Activated CD8-positive, alpha-beta memory T cell treated with anti-CD3 and anti-CD28 coated beads, Interleukin-2, amount 10 ng/mL, durations not matched to agents 7 days and 5 days (primary cell): ENCODE measurements around the gene ARHGEF6. TPM values are rescaled to one million over a fixed set of nuclear protein-coding genes. Genes with fewer than 3 reads are reported as not detected.
"Not testable (repeated sequence)": the region's sequence is repeated elsewhere in the genome, so short reads cannot be mapped to it uniquely, and the experiment has no call there.

ENCODE experiments used
- ATAC-seq: fragments of 150-1000 bp; cut with Tn5 transposase; one replicate; pipeline ENCODE4 v1.10.0; 2021; ENCODE audit warnings: moderate library complexity
- CTCF ChIA-PET: fragments of 350-600 bp; sonication (Branson Sonifier 250); formaldehyde crosslinking; loops from one replicate; lab custom pipeline; 2021; ENCODE audit warnings: antibody characterized with exemption; lab: Charles Lee
- DNase-seq: peaks from one replicate; pipeline ENCODE4 v3.0.0-alpha.2; 2020
- H3K27ac Mint-ChIP-seq: one replicate; pipeline ENCODE4 v1.8.0; 2021; ENCODE audit warnings: mild to moderate bottlenecking, mixed read lengths
- H3K27me3 Mint-ChIP-seq: one replicate; pipeline ENCODE4 v1.8.0; 2021; ENCODE audit warnings: mixed read lengths
- H3K36me3 Mint-ChIP-seq: one replicate; pipeline ENCODE4 v1.8.0; 2021; ENCODE audit warnings: mild to moderate bottlenecking, mixed read lengths
- H3K4me1 Mint-ChIP-seq: one replicate; pipeline ENCODE4 v1.8.0; 2021; ENCODE audit warnings: mixed read lengths
- H3K4me3 Mint-ChIP-seq: one replicate; pipeline ENCODE4 v1.8.0; 2021; ENCODE audit warnings: mild to moderate bottlenecking, moderate library complexity, mixed read lengths
- H3K9me3 Mint-ChIP-seq: one replicate; pipeline ENCODE4 v1.8.0; 2022; ENCODE audit warnings: low read depth, mixed read lengths
- total RNA-seq, 2 experiments: library from RNA; stranded (reverse); gene quantifications; one replicate each; pipeline ENCODE4 v1.2.3, GENCODE V29; 2021

Gene ARHGEF6
- total RNA-seq, 2 experiments from 2014 or later: 108 to 126 TPM

DNA sequence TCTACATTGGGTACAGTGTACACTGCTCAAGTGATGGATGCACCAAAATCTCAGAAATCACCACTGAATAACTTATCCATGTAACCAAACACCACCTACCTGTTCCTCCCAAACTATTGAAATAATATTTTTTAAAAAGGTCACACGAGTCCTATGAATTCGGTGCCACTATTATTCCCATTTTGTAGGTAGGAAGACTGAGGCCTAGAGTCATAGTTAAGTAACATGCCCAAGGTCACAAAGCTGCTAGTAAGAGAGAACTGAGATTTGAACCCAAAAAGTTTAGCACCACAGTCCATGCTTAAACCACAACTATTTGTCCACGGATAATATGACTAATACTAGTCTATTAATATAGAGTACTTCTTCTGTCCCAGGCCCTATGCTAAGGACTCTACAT lies 2.7 kb downstream of the ARHGEF6 start:
- CTCF ChIA-PET: interaction anchor here (1.4 kb wide), 1 partner anchor 11 kb away, joined by 7 read pairs; no protein-coding TSS in a partner anchor
- no peaks in the 10 kb centered on the region for H3K9me3 Mint-ChIP-seq
- H3K27ac Mint-ChIP-seq: peak overlapping the region; percentile 93

DNA sequence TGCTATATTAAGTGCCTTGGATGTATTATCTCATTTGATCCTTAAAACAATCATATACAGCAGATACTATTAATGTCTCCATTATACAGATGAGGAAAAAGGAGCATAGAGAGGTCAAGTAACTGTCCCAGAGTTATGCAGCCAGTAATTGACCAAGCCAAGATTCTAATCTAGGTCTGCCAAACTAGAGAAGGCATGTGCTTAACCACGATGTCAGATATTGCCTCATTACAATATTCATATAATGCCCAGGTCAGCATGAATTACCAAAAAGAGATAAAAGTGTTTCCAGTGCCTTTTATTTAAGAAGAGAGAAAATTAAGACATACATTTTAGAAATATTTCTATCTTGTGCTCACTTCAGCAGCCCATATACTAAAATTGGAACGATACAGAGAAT lies 7.1 kb downstream of the ARHGEF6 start:
- DNase-seq: no peak
- no peak overlapping the region for H3K4me3 Mint-ChIP-seq
- no peaks in the 10 kb centered on the region for H3K27me3 Mint-ChIP-seq
- CTCF ChIA-PET: no interaction called here
- H3K27ac Mint-ChIP-seq: no peak overlapping the region
- no peak for ATAC-seq
- H3K9me3 Mint-ChIP-seq: no peaks in the 10 kb centered on the region
- peaks cover 56% of the 10 kb centered on the region for H3K4me1 Mint-ChIP-seq
- peaks cover 52% of the 10 kb centered on the region for H3K36me3 Mint-ChIP-seq

More for the DNA sequence above, 2.7 kb downstream of the ARHGEF6 start:
- DNase-seq (no peak), ATAC-seq (no peak)
- Mint-ChIP-seq H3K36me3 (peaks cover 45% of the 10 kb centered on the region), H3K4me3 (peak overlapping the region; percentile 90), H3K27me3 (no peaks in the 10 kb centered on the region), H3K4me1 (peaks cover 55% of the 10 kb centered on the region)

DNA sequence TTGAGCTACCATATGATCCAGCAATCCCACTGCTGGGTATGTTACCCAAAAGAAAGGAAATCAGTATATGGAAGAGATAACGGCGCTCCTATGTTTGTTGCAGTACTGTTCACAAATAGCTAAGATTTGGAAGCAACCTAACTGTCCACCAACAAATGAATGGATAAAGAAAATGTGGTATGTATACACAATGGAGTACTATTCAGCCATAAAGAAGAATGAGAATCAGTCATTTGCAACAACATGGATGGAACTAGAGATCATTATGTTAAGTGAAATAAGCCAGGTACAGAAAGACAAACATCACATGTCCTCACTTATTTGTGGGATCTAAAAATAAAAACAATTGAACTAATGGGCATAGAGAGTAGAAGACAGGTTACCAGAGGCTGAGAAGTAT lies 8.9 kb downstream of the ARHGEF6 start:
- H3K4me1 Mint-ChIP-seq: peaks cover 54% of the 10 kb centered on the region

DNA sequence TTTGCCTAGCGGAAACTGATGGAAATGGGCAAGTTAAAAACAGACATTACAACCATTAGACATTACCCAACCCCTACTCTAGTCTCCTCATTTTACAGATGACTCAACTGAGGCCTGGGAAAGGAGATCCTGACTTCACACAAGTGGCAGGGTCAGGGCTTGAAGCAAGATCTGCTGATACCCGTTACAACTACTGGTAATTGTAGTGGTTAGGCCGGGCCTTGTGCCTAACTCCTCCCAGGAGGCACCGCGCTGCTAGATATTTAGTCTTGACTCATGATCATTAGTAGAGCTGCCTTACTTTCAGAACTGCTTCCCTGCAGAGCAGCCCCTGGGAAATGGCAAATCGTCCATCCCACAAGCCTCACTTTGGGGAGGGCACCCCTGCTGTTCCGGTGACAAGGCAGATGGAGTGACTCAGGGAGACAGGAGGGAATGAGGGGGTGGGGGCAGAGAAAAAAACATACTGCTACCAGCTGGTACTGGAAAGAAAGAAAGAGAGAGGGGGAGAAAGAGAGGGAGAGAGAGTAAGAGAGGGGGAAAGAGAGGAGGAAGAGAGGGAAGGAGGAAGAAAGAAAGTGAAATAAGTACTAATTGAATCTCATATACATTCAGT lies 12.2 kb downstream of the ARHGEF6 start:
- H3K27ac Mint-ChIP-seq: peak overlapping the region; percentile 81
- H3K27me3 Mint-ChIP-seq: no peaks in the 10 kb centered on the region
- H3K36me3 Mint-ChIP-seq: peaks cover 29% of the 10 kb centered on the region
- peak; percentile 75 for DNase-seq
- H3K9me3 Mint-ChIP-seq: no peaks in the 10 kb centered on the region
- ATAC-seq: peak; percentile 74
- H3K4me1 Mint-ChIP-seq: peaks cover 55% of the 10 kb centered on the region
- peak overlapping the region; percentile 67 for H3K4me3 Mint-ChIP-seq
- CTCF ChIA-PET: interaction anchor here (1.4 to 1.7 kb wide), 2 partner anchors 10 to 12 kb away, joined by 4 to 7 read pairs; partner anchors contain the start of gene ARHGEF6

More for the DNA sequence above, 8.9 kb downstream of the ARHGEF6 start:
- CTCF ChIA-PET, DNase-seq, H3K4me3 Mint-ChIP-seq, H3K27me3 Mint-ChIP-seq, H3K9me3 Mint-ChIP-seq, ATAC-seq, H3K27ac Mint-ChIP-seq: not testable (repeated sequence)
- H3K36me3 Mint-ChIP-seq: peaks cover 39% of the 10 kb centered on the region

DNA sequence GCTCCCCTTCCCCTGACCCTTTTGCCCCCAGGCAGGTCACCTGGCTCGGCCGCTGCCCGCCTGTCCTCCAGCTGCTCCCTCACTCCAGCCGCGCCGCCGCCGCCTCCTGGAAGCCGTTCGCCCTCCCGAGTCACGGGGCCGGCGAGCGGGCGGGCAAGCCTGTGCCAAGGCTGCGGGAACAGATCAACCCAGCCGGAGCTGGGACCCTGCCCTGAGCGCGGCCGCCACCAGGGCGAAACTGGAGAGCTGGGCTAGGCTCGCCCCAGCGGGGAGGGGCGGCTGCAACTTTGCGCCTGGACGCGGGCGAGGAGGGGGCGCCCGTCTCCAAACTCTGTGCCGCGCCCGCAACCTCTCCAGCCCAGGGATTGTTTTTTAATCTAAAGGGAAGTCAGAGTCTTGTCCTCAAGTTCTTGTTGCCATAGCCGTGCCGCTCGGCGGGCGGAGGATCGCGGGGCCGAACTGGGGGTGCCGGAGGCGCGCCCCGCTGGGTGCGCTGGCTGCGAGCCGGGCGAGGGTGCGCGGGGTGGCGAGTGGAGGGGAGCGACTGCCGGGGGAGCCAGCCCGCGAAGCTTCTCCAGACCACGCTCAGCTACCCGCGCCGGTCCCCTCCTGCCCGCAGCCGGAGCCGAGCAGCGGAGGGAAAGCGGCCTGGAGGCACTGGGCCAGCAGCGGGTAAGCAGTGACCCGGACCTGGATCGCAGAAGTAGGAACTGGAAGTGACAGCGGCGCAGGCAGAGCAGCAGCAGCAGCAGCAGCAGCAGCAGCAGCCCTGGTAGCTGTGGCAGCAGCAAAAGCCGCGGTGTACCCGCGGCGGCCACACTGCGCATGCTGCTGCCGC lies 13.4 kb downstream of the ARHGEF6 start:
- Mint-ChIP-seq H3K27me3 (no peaks in the 10 kb centered on the region), H3K4me3 (peak overlapping the region; percentile 67), H3K36me3 (peaks cover 30% of the 10 kb centered on the region), H3K9me3 (no peaks in the 10 kb centered on the region), H3K4me1 (peaks cover 61% of the 10 kb centered on the region), H3K27ac (peak overlapping the region; percentile 81)
- CTCF ChIA-PET: interaction anchor here (1.7 kb wide), 2 partner anchors 11 to 13 kb away, joined by 4 to 7 read pairs; no protein-coding TSS in a partner anchor
- peak; percentile 73 for DNase-seq
- ATAC-seq: peak; percentile 80

DNA sequence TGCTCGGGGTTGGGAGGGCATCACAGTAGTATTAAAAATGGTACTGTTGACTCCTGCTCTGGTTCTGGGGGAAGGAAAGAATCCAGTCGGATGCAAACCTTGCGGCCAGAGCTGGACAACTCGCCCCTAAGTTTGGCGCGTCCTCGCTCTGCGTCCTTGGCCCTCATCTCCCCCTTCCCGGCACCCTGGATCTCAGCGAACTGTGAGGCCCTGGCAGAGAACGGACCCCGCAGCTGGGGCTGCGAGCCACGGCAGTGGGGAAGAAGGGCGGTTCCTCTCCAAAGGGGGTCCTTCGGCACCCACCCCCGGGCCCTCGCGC lies 14.0 kb downstream of the ARHGEF6 start:
- CTCF ChIA-PET: interaction anchor here (1.7 kb wide), 2 partner anchors 12 to 13 kb away, joined by 4 to 7 read pairs; no protein-coding TSS in a partner anchor
- no peaks in the 10 kb centered on the region for H3K9me3 Mint-ChIP-seq
- peaks cover 58% of the 10 kb centered on the region for H3K4me1 Mint-ChIP-seq
- ATAC-seq: no peak
- no peak for DNase-seq
- H3K27ac Mint-ChIP-seq: peak overlapping the region; percentile 43
- H3K36me3 Mint-ChIP-seq: peaks cover 26% of the 10 kb centered on the region
- peak overlapping the region; percentile 61 for H3K4me3 Mint-ChIP-seq
- H3K27me3 Mint-ChIP-seq: no peaks in the 10 kb centered on the region

DNA sequence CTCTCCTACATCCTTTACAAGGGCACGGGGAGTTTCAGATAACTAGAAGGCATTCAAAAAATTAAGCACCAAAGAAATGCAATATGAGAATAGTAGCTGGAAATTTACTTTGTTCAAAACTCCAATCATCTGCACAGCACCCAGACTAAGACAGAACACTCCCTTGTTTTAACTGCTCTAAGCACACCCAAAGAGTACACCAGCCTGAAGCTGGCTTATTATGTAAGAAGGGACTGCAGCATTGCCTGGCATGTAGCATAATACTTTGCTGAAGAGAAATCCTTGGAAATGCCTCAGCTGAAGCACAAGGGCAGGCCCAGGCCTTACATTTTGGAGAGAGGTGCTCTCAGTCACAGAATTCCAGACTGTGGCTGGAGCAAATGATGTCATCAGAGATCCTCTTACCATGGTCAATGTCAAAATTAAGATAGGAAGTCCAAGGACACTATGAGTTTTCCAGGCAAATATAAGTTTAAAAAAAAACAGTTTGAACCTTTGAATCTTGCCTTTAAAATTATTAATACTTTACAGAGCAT lies 14.8 kb downstream of the ARHGEF6 start:
- H3K27ac Mint-ChIP-seq: peak overlapping the region; percentile 54
- H3K27me3 Mint-ChIP-seq: no peaks in the 10 kb centered on the region
- CTCF ChIA-PET: interaction anchor here (0.7 to 1.7 kb wide), 2 partner anchors 14 to 19 kb away, joined by 3 to 4 read pairs; no protein-coding TSS in a partner anchor
- H3K4me3 Mint-ChIP-seq: peak overlapping the region; percentile 43
- ATAC-seq (no peak), DNase-seq (no peak)
- H3K4me1 Mint-ChIP-seq: peaks cover 61% of the 10 kb centered on the region
- H3K36me3 Mint-ChIP-seq: peaks cover 19% of the 10 kb centered on the region
- no peaks in the 10 kb centered on the region for H3K9me3 Mint-ChIP-seq

DNA sequence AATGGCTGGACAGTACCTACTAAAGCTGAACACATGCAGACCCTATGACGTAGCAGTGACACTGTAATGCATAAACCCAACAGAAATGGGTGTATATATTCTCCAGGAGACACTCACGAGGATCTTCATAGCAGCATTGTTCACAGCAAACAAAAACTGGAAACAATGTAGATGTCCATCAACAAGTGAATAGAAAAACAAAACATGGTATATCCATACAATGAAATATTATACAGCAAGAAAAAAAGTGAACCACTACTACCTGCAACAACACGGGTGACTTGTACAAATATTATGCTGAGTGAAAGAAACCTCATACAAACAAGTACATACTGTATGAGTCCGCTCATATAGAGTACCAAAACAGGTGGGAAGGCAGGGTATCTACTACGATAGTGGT lies 16.5 kb downstream of the ARHGEF6 start:
- Mint-ChIP-seq H3K27ac (no peak overlapping the region), H3K4me1 (peaks cover 57% of the 10 kb centered on the region), H3K27me3 (no peaks in the 10 kb centered on the region), H3K4me3 (no peak overlapping the region), H3K9me3 (no peaks in the 10 kb centered on the region), H3K36me3 (peaks cover 22% of the 10 kb centered on the region)
- DNase-seq (no peak), ATAC-seq (no peak)
- CTCF ChIA-PET: no interaction called here

DNA sequence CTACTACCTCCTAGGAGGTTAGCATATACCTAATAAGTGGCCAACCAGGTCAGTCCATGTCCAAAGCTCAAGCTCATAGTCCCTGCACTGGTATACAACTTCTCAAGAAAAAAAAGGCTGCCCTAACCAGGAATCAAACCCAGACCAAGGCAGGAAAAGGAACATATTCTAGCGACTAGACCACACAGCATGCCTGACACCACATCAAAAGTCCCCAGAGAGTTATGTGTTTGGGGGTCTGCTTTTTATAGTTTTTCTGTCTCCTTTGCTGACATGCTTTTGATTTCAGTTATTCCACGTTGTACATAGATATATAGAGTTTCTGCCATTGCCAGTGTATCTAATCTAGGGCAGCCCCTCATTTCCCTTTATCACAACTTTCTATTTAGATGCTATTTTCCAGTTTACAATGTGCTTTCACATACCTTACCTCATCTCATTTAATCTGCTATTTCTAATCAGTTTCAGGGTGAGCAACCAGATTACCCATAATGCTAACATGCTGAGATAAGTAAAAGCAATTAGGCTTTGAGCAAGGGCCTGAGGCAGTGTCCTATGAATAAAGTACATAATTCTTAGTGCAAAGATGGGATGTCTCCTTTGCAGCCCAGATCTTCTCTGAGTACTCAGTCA lies 17.8 kb downstream of the ARHGEF6 start:
- H3K4me1 Mint-ChIP-seq: peaks cover 46% of the 10 kb centered on the region
- H3K27ac Mint-ChIP-seq: peak overlapping the region; percentile 18
- CTCF ChIA-PET: no interaction called here
- H3K36me3 Mint-ChIP-seq: peaks cover 25% of the 10 kb centered on the region
- H3K27me3 Mint-ChIP-seq: no peaks in the 10 kb centered on the region
- no peak for ATAC-seq
- no peaks in the 10 kb centered on the region for H3K9me3 Mint-ChIP-seq
- no peak for DNase-seq
- H3K4me3 Mint-ChIP-seq: no peak overlapping the region

DNA sequence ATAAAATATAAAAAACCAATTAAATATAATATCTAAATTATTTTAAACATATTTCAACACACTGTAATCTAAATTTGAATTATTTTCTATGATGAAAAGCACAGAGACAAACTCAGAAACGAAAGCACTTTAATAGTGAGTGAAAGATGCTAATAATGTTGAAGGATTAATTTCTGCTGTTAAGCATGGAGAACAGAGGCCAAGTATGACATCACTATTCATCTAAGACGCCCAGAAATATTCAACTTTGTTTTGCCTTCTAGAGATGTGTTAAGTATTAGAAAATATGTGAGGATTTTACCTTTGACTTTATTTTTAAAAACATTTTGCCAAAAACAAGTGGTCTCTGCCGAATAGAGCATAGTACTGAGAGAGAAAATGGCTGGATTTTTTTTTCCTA lies 19.3 kb downstream of the ARHGEF6 start:
- Mint-ChIP-seq H3K27ac (no peak overlapping the region), H3K27me3 (no peaks in the 10 kb centered on the region), H3K9me3 (no peaks in the 10 kb centered on the region), H3K4me3 (no peak overlapping the region), H3K4me1 (peaks cover 49% of the 10 kb centered on the region), H3K36me3 (peaks cover 33% of the 10 kb centered on the region)
- no peak for DNase-seq
- CTCF ChIA-PET: no interaction called here
- no peak for ATAC-seq

DNA sequence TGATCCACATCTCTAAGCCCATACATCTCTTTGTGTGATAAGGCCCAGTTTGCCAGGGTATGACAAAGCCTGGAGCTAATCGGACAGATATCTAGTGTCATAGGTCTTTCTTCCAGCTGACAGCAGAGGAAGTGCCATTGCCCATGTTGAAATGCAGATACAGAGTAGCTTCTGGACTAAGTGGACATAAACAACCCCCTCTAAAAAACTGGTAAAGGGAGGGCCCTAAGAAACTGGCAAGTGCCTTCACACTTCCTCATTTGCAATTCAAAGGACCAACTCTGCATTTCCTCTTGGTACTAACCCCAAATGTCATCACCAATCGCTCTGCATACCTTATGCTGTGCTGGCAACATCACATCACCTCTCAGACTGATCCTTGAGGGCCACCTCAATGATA lies 20.8 kb downstream of the ARHGEF6 start:
- no peak overlapping the region for H3K4me3 Mint-ChIP-seq
- H3K27ac Mint-ChIP-seq: peak overlapping the region; percentile 33
- peaks cover 49% of the 10 kb centered on the region for H3K4me1 Mint-ChIP-seq
- peaks cover 37% of the 10 kb centered on the region for H3K36me3 Mint-ChIP-seq
- CTCF ChIA-PET: no interaction called here
- H3K9me3 Mint-ChIP-seq: no peaks in the 10 kb centered on the region
- peak; percentile 49 for ATAC-seq
- no peaks in the 10 kb centered on the region for H3K27me3 Mint-ChIP-seq
- no peak for DNase-seq

DNA sequence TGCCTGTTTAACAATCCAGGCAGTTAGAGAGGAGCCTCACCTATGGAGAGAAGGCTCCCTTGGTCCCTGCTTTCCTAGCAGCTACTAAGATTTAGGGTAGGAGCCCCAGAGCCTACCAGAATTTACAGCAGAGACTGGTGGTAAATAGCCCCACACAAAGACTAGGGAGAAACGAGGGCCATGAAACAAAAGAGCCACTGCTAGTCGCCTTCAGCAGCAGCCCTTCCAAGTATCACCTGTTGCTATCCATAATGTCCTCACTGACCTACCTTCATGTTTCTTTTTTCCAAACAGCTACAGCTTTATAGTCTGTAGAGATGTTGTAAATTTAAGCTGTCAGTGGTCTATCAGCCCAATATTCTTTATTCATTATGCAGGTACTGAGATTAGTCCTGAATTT lies 25.3 kb downstream of the ARHGEF6 start:
- CTCF ChIA-PET: no interaction called here
- H3K4me3 Mint-ChIP-seq: no peak overlapping the region
- no peak for DNase-seq
- H3K36me3 Mint-ChIP-seq: peaks cover 24% of the 10 kb centered on the region
- peaks cover 56% of the 10 kb centered on the region for H3K4me1 Mint-ChIP-seq
- H3K27ac Mint-ChIP-seq: no peak overlapping the region
- no peaks in the 10 kb centered on the region for H3K27me3 Mint-ChIP-seq
- H3K9me3 Mint-ChIP-seq: no peaks in the 10 kb centered on the region
- ATAC-seq: no peak

DNA sequence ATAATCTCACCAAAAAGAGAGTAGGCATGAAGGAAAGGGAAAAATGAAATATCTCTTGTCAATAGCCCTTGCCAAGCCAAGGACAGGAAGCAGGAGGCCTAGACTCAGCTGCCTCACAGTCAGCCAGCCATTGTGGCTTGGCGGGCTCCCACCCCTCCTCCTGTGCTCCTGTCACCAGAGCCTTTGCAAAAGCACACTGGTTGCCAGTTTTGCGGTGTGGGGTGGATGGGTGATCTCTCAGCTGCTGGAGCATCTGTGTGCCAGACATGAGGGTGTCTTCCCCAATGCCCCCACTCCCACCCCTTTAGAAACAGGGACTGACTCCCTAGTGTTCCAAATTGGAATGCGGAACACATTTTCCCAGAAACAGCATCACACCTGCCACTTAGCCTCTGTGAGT lies 26.1 kb downstream of the ARHGEF6 start:
- H3K27me3 Mint-ChIP-seq: no peaks in the 10 kb centered on the region
- CTCF ChIA-PET: interaction anchor here (0.8 kb wide), 1 partner anchor 170 kb away, joined by 3 read pairs; no protein-coding TSS in a partner anchor

More for the DNA sequence above, 26.1 kb downstream of the ARHGEF6 start:
- H3K36me3 Mint-ChIP-seq: peaks cover 19% of the 10 kb centered on the region
- H3K9me3 Mint-ChIP-seq: no peaks in the 10 kb centered on the region
- peak; percentile 50 for DNase-seq
- H3K4me1 Mint-ChIP-seq: peaks cover 57% of the 10 kb centered on the region
- H3K27ac Mint-ChIP-seq: no peak overlapping the region
- no peak for ATAC-seq
- H3K4me3 Mint-ChIP-seq: no peak overlapping the region
